HCT116 (cell line): ENCODE data around the gene SLC2A2. TPM values are rescaled to one million over a fixed set of nuclear protein-coding genes. Genes with fewer than 3 reads are reported as not detected.

Experiments used
- ATAC-seq: fragments of 200-7000 bp; cut with Tn5 transposase; 2 replicates; pipeline ENCODE4 v1.9.1; 2020; ENCODE audit warnings: mild to moderate bottlenecking, moderate library complexity
- BruUV-seq: library from RNA; stranded (reverse); fragments of 400-500 nt; replicated peaks from 2 replicates; lab custom pipeline; 2021; lab: Mats Ljungman, UMichigan
- CTCF ChIA-PET: fragments of 300-600 bp; sonication (Branson Sonifier 250); formaldehyde crosslinking; loops from one replicate; lab custom pipeline; 2021; ENCODE audit warnings: antibody characterized with exemption; lab: Charles Lee
- POLR2A ChIA-PET: fragments of 300-600, 350-600 bp; sonication (Branson Sonifier 250); formaldehyde crosslinking; loops from one replicate; lab custom pipeline; 2021; ENCODE audit warnings: antibody characterized with exemption; lab: Charles Lee
- RAD21 ChIA-PET, 2 experiments: fragments of 300-600 bp; sonication (Branson Sonifier 250); formaldehyde crosslinking; loops; one replicate each; lab custom pipeline; 2023; ENCODE audit warnings: low total read pairs in 2 of 2; ENCODE audit not compliant: uncharacterized antibody in 2 of 2, unreplicated experiment in 2 of 2, low non-redundant PET in 1 of 2; lab: Charles Lee
- DNase-seq: peaks from one replicate; pipeline ENCODE4 v3.0.0-alpha.2; 2010; ENCODE audit warnings: low read depth, low spot score
- H2AFZ ChIP-seq: fragments of 200-600 bp; shearing (Covaris generic), sonication (generic); 2 replicates; pipeline ENCODE4 v1.6.1; 2017; ENCODE audit warnings: low read depth, mixed run types, mixed read lengths, antibody characterized with exemption, low read length; ENCODE audit not compliant: poor library complexity, severe bottlenecking
- H3K27ac ChIP-seq: 2 replicates; pipeline ENCODE4 v1.5.1; 2012; ENCODE audit warnings: low read depth, low read length
- H3K27me3 ChIP-seq: fragments of 200-600 bp; sonication (generic); 2 replicates; pipeline ENCODE4 v1.6.1; 2016; ENCODE audit warnings: mixed run types, low read length, mixed read lengths; ENCODE audit not compliant: insufficient read depth
- H3K36me3 ChIP-seq, 2 experiments: fragments of 200-500 bp in 1 of 2; fragments of 200-600 bp in 1 of 2; sonication (Bioruptor generic) in 1 of 2; sonication (generic) in 1 of 2; 2 replicates each; pipeline versions ENCODE4 v1.5.1 to v1.6.1; 2014 to 2016; ENCODE audit warnings: low read length in 2 of 2, inconsistent platforms in 1 of 2, mixed read lengths in 1 of 2, mixed run types in 1 of 2; ENCODE audit not compliant: insufficient read depth in 2 of 2, control insufficient read depth in 1 of 2
- H3K4me1 ChIP-seq, 2 experiments: fragments of 200-600 bp in 1 of 2; sonication (generic) in 1 of 2; 2 replicates each; pipeline versions ENCODE4 v1.5.1 to v1.6.1; 2012 to 2017; ENCODE audit warnings: low read length in 2 of 2, inconsistent platforms in 1 of 2, mild to moderate bottlenecking in 1 of 2, mixed read lengths in 1 of 2, mixed run types in 1 of 2, moderate library complexity in 1 of 2; ENCODE audit not compliant: insufficient read depth in 2 of 2, control insufficient read depth in 1 of 2
- H3K4me2 ChIP-seq: fragments of 200-600 bp; sonication (generic); 2 replicates; pipeline ENCODE4 v1.6.1; 2017; ENCODE audit warnings: mixed run types, low read length, mixed read lengths
- H3K4me3 ChIP-seq, 2 experiments: fragments of 200-600 bp in 1 of 2; sonication (generic) in 1 of 2; replicated peaks in 1 of 2; 2 replicates each; pipeline ENCODE4 v1.5.1; 2011 to 2016; ENCODE audit warnings: low read length in 2 of 2, control low read depth in 1 of 2, low read depth in 1 of 2, mild to moderate bottlenecking in 1 of 2, mixed read lengths in 1 of 2, mixed run types in 1 of 2
- H3K79me2 ChIP-seq: fragments of 200-600 bp; sonication (generic); 2 replicates; pipeline ENCODE4 v1.6.1; 2017; ENCODE audit warnings: mild to moderate bottlenecking, mixed run types, low read length, moderate library complexity, mixed read lengths; ENCODE audit not compliant: insufficient read depth
- H3K9ac ChIP-seq: fragments of 200-600 bp; sonication (generic); 2 replicates; pipeline ENCODE4 v1.6.1; 2016; ENCODE audit warnings: low read length, mixed read lengths
- H3K9me2 ChIP-seq: fragments of 200-600 bp; sonication (generic), shearing (Covaris generic); 2 replicates; pipeline ENCODE4 v1.6.1; 2017; ENCODE audit warnings: mixed run types, mild to moderate bottlenecking, moderate library complexity; ENCODE audit not compliant: insufficient read depth
- H3K9me3 ChIP-seq, 2 experiments: fragments of 200-500 bp in 1 of 2; fragments of 200-600 bp in 1 of 2; sonication (Bioruptor generic) in 1 of 2; sonication (generic) in 1 of 2; 2 replicates each; pipeline ENCODE4 v1.6.1; 2014 to 2017; ENCODE audit warnings: low read length in 2 of 2, mixed read lengths in 2 of 2, inconsistent platforms in 1 of 2, low read depth in 1 of 2, mild to moderate bottlenecking in 1 of 2, mixed run types in 1 of 2, moderate library complexity in 1 of 2; ENCODE audit not compliant: control insufficient read depth in 1 of 2, insufficient read depth in 1 of 2
- H4K20me1 ChIP-seq: fragments of 200-600 bp; sonication (generic), shearing (Covaris generic); 2 replicates; pipeline ENCODE4 v1.6.1; 2017; ENCODE audit warnings: mixed run types, mild to moderate bottlenecking, moderate library complexity; ENCODE audit not compliant: insufficient read depth
- ATF3 ChIP-seq: IDR thresholded peaks from 2 replicates; pipeline ENCODE4 v1.6.1; 2012
- EGR1 ChIP-seq: IDR thresholded peaks from 2 replicates; pipeline ENCODE4 v1.6.1; 2012; ENCODE audit warnings: low read depth
- FOSL1 ChIP-seq: IDR thresholded peaks from 2 replicates; pipeline ENCODE4 v1.6.1; 2012; ENCODE audit warnings: low read depth
- JUND ChIP-seq: IDR thresholded peaks from 2 replicates; pipeline ENCODE4 v1.6.1; 2012
- POLR2AphosphoS5 ChIP-seq: IDR thresholded peaks from 2 replicates; pipeline ENCODE4 v1.6.1; 2011; ENCODE audit warnings: mild to moderate bottlenecking, low read depth, low read length, moderate library complexity
- SRF ChIP-seq: IDR thresholded peaks from 2 replicates; pipeline ENCODE4 v1.6.1; 2012; ENCODE audit warnings: low read depth
- TCF7L2 ChIP-seq: IDR thresholded peaks from 2 replicates; pipeline ENCODE4 v1.7.0; 2011; ENCODE audit warnings: borderline replicate concordance, inconsistent platforms; ENCODE audit not compliant: insufficient read depth, insufficient read length; ENCODE audit errors: extremely low read depth
- YY1 ChIP-seq: IDR thresholded peaks from 2 replicates; pipeline ENCODE4 v1.6.1; 2011; ENCODE audit warnings: low read length, low read depth, moderate library complexity, mild to moderate bottlenecking; ENCODE audit not compliant: insufficient replicate concordance; ENCODE audit errors: extremely low read depth
- ZBTB33 ChIP-seq: IDR thresholded peaks from 2 replicates; pipeline ENCODE4 v1.6.1; 2011; ENCODE audit warnings: mild to moderate bottlenecking, low read length, moderate library complexity; ENCODE audit not compliant: insufficient replicate concordance; ENCODE audit errors: extremely low read depth
- ZNF274 ChIP-seq: fragments of 200-500 bp; sonication (Bioruptor generic); IDR thresholded peaks from 2 replicates; pipeline ENCODE4 v1.6.1; 2014; ENCODE audit warnings: mild to moderate bottlenecking, low read depth, low read length, inconsistent platforms
- intact Hi-C: fragments of 100-400 bp; cut with micrococcal nuclease; formaldehyde crosslinking; loops from 2 replicates; pipeline ENCODE4 v1.10.0; 2022
- total RNA-seq: library from RNA; stranded (reverse); gene quantifications from one replicate; pipeline ENCODE4 v1.2.1, GENCODE V29; 2021; ENCODE audit not compliant: unreplicated experiment
- TF ChIP-seq, protein P1 (sequence below), 3 experiments: fragments of 200-600 bp in 1 of 3; sonication (generic) in 1 of 3; IDR thresholded peaks in 2 of 3; conservative IDR thresholded peaks in 1 of 3; 2 replicates each; pipeline ENCODE4 v1.5.1; 2012 to 2017; ENCODE audit warnings: low read depth in 2 of 3, low read length in 2 of 3, antibody characterized with exemption in 1 of 3, borderline replicate concordance in 1 of 3, control low read depth in 1 of 3, mild to moderate bottlenecking in 1 of 3, mixed read lengths in 1 of 3, mixed run types in 1 of 3, moderate library complexity in 1 of 3; ENCODE audit not compliant: insufficient read depth in 1 of 3

SLC2A2 gene
- total RNA-seq, 1 experiment from 2014 or later: not detected

- no peak for TF ChIP-seq ZNF274
- TF ChIP-seq JUND: no peak
- no peak for TF ChIP-seq FOSL1
These were observed 43.8 kb downstream of the SLC2A2 start (continued) for GRCh38 chr3:170982733-170983132.

DNA sequence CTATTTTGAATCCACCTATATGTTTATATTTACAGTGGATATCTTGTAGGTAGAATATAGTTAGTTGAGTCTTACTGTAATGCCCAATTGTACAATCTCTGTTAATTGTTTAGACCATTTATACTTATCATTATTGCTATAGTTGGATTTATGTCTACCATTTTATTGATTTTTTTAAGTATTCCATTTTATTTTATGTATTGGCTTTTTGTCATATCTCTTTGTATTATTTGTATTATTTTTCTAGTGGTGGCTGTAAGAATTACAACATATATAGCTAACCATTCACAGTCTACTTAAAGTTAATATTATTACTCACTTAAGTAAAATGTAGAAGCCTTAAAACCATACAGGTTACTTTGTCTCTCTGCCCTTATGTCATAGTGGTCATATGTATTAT, 46.1 kb downstream of the SLC2A2 start:
- no peaks in the 10 kb centered on the region for H4K20me1 ChIP-seq
- H3K27me3 ChIP-seq: no peaks in the 10 kb centered on the region
- ChIA-PET RAD21 (no interaction called here), CTCF (interaction anchor here (1.5 kb wide), 1 partner anchor 16 kb away, joined by 3 read pairs; no protein-coding TSS in a partner anchor), POLR2A (no interaction called here)
- H3K9me3 ChIP-seq: no peaks in the 10 kb centered on the region
- H3K4me3 ChIP-seq: no peak overlapping the region
- TF ChIP-seq, protein P1, sequence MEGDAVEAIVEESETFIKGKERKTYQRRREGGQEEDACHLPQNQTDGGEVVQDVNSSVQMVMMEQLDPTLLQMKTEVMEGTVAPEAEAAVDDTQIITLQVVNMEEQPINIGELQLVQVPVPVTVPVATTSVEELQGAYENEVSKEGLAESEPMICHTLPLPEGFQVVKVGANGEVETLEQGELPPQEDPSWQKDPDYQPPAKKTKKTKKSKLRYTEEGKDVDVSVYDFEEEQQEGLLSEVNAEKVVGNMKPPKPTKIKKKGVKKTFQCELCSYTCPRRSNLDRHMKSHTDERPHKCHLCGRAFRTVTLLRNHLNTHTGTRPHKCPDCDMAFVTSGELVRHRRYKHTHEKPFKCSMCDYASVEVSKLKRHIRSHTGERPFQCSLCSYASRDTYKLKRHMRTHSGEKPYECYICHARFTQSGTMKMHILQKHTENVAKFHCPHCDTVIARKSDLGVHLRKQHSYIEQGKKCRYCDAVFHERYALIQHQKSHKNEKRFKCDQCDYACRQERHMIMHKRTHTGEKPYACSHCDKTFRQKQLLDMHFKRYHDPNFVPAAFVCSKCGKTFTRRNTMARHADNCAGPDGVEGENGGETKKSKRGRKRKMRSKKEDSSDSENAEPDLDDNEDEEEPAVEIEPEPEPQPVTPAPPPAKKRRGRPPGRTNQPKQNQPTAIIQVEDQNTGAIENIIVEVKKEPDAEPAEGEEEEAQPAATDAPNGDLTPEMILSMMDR (IDR thresholded peaks at IDR 0.05 in 2 of 3, conservative IDR thresholded peaks at IDR 0.05 in 1 of 3; ENCODE audit: borderline replicate concordance in 1 of 3, insufficient read depth in 1 of 3, low read depth in 2 of 3, low read length in 2 of 3): peak in 1 of 3 experiments; percentile 15; a peak in 2 of 6 replicates
- TF ChIP-seq TCF7L2 (no peak), ZBTB33 (no peak), YY1 (no peak), EGR1 (no peak), ATF3 (no peak), POLR2AphosphoS5 (no peak), SRF (no peak)
- BruUV-seq: no TSS peak
- H3K9ac ChIP-seq: no peak overlapping the region
- no peaks in the 10 kb centered on the region for H3K79me2 ChIP-seq
- no peak overlapping the region for H3K27ac ChIP-seq
- H3K4me1 ChIP-seq: no peaks in the 10 kb centered on the region
- H3K4me2 ChIP-seq: no peak overlapping the region
- intact Hi-C loops: no loop called here
- DNase-seq (no peak), ATAC-seq (no peak)
- no peaks in the 10 kb centered on the region for H3K9me2 ChIP-seq
- no peak overlapping the region for H2AFZ ChIP-seq
- no peaks in the 10 kb centered on the region for H3K36me3 ChIP-seq
